Endometrial microvascular endothelial cells (primary cell): Measurements from ENCODE around the gene ATG5. TPM values are rescaled to one million over a fixed set of nuclear protein-coding genes. Genes with fewer than 3 reads are reported as not detected.
"Not testable (repeated sequence)": the region's sequence is repeated elsewhere in the genome, so short reads cannot be mapped to it uniquely, and the experiment has no call there.

ENCODE experiments used
- in situ Hi-C: cut with HindIII; loops from 2 replicates; pipeline ENCODE4 v1.10.0; 2017; ENCODE audit warnings: low sequenced_read_pairs, low pct_unique_long_range_greater_than_20kb; ENCODE audit errors: inconsistent ontology term
- total RNA-seq: library from RNA; depleted of rRNA; stranded (reverse); fragments of >200 nt; gene quantifications from one replicate; pipeline ENCODE4 v1.2.3, GENCODE V29; 2015; ENCODE audit errors: inconsistent ontology term

Gene ATG5
- total RNA-seq, 1 donor from 2014 or later = 51.4 TPM

GRCh38 chr6:106167096-106167814, 158.3 kb downstream of the ATG5 start:
- in situ Hi-C loops = no loop called here

DNA sequence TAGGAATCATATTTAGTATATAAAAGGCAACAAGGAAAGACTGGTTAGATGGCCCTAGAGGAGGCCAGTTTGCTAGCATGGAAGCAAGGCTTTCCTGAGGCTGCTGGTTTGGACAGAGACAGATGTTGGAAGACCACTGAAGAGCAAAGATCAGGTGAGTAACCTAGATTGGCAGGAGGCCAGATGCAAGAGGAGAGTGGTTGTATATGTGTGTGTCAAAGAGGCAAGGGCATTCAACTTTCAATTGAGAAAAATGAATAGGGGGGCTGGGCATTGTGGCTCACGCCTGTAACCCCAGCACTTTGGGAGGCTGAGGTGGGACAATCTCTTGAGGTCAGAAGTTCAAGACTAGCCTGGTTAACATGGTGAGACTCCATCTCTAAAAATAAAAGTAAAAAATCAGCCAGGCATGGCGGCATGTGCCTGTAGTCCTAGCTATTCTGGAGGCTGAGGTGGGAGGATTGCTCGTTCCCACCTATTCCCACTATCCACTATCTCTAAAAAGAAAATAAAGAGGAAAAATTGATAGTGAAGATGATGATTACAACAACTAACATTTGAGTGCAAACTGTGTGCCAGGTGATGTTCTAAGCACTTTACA, 159.6 kb downstream of the ATG5 start:
- in situ Hi-C loops = no loop called here

- in situ Hi-C loops = no loop called here
Measured at GRCh38 chr6:106163966-106164877, 161.3 kb downstream of the ATG5 start.

- in situ Hi-C loops = no loop called here
Measured at GRCh38 chr6:106163446-106163965, 162.1 kb downstream of the ATG5 start.

GRCh38 chr6:106162921-106163320, 162.6 kb downstream of the ATG5 start:
- in situ Hi-C loops = no loop called here

DNA sequence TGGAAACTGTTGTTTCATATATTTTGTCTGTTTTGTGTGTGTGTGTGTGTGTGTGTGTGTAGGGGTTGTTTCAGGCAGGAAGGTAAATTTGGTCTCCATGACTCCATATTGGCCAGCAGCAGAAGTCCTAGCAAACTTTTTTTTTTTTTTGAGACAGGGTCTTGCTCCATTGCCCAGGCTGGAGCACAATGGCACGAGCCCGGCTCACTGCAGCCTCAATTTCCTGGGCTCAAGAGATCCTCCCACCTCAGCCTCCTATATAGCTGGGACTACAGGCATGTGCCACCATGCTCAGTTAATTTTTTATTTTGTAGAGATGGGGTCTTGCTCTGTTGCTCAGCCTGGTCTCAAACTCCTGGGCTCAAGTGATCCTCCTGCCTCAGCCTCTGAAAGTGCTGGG, 163.7 kb downstream of the ATG5 start:
- in situ Hi-C loops = no loop called here

- in situ Hi-C loops = no loop called here
Measured at GRCh38 chr6:106161311-106161874, 164.2 kb downstream of the ATG5 start.

DNA sequence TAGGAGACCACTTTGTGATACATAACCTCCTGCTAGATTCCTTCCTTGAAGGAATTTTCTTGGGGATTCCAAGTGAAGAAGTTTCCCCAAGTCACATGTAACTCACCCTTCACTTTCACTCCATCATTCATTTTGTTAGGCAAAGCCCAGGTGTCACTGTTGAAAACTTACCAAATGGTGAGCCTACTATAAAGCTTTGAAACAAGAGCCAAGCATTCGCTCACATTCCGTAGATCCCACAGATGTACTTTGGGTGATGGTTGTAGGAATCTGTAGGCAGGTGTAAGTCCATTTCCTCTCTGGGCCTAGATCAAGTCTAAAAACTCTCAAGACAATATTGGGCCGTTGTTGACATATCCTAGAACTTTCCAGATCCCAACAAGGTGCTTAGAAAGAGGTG, 165.4 kb downstream of the ATG5 start:
- in situ Hi-C loops = no loop called here

DNA sequence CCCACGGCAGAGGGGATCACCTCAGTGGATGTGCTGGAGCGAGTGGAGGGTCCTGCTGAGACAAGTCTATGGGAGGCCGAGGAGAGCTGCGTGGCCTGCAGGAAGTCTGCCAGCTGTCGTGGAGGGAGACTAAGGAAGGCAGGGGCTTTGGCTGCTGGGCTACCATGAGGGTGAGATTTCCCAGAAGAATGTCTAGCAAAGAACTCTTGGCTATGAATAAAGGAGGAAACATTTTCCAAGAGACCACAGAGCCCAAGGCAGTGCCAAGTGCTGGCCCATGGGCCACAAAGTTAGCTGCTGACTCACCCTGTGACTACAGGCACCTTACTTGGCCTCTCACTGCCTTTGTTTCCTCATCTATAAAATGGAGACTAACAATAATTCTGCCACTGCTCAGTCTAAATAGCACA, 166.0 kb downstream of the ATG5 start:
- in situ Hi-C loops = no loop called here

GRCh38 chr6:106158816-106159215, 166.7 kb downstream of the ATG5 start:
- in situ Hi-C loops = no loop called here

- in situ Hi-C loops = no loop called here
Measured at GRCh38 chr6:106156863-106157262, 168.7 kb downstream of the ATG5 start.

- in situ Hi-C loops = no loop called here
Measured at GRCh38 chr6:106156413-106156812, 169.1 kb downstream of the ATG5 start.

- in situ Hi-C loops = no loop called here
Measured at GRCh38 chr6:106155219-106155830, 170.2 kb downstream of the ATG5 start.

- in situ Hi-C loops = no loop called here
Measured at GRCh38 chr6:106154326-106154725, 171.2 kb downstream of the ATG5 start.

GRCh38 chr6:106152952-106153351, 172.6 kb downstream of the ATG5 start:
- in situ Hi-C loops = no loop called here

DNA sequence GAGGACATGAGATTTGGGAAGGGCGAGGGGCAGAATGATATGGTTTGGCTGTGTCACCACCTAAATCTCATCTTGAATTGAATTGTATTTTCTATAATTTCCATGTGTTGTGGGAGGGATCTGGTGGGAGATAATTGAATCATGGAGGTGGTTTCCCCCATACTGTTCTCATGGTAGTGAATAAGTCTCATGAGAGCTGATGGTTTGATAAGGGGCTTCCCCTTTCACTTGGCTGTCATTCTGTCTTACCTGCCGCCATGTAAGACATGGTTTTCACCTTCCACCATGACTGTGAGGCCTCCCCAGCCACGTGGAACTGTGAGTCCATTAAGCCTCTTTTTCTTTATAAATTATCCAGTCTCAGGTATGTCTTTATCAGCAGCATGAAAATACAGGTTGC, 173.1 kb downstream of the ATG5 start:
- in situ Hi-C loops = not testable (repeated sequence)

- in situ Hi-C loops = no loop called here
Measured at GRCh38 chr6:106149472-106150069, 176.0 kb downstream of the ATG5 start.

GRCh38 chr6:106147476-106147875, 178.1 kb downstream of the ATG5 start:
- in situ Hi-C loops = no loop called here
